Heart right ventricle (tissue), 16 donors: ENCODE data around the gene MB. TPM values are rescaled to one million over a fixed set of nuclear protein-coding genes. Genes with fewer than 3 reads are reported as not detected.

ENCODE experiments used
- ATAC-seq, 8 donors: fragments of 200-7000 bp; cut with Tn5 transposase; one replicate each; pipeline ENCODE4 v1.9.1; 2020; ENCODE audit warnings: mild to moderate bottlenecking in 8 of 8, moderate library complexity in 8 of 8, moderate number of reproducible peaks in 1 of 8
- DNase-seq, 2 donors: peaks; one replicate each; pipeline ENCODE4 v3.0.0-alpha.2; 2020
- H3K27ac ChIP-seq, 10 donors: fragments of 200-600 bp; sonication (generic) in 2 of 10; one replicate each; pipeline versions ENCODE4 v1.5.0 to v1.8.0; 2020 to 2022; ENCODE audit warnings: mild to moderate bottlenecking in 3 of 10
- H3K27me3 ChIP-seq, 7 donors: fragments of 200-600 bp; one replicate each; pipeline ENCODE4 v1.8.0; 2021 to 2022; ENCODE audit warnings: mild to moderate bottlenecking in 2 of 7
- H3K36me3 ChIP-seq, 9 donors: fragments of 200-600 bp; sonication (generic) in 1 of 9; one replicate each; pipeline versions ENCODE4 v1.5.0 to v1.8.0; 2020 to 2022; ENCODE audit warnings: mild to moderate bottlenecking in 2 of 9
- H3K4me1 ChIP-seq, 9 donors: fragments of 200-600 bp; sonication (generic) in 1 of 9; one replicate each; pipeline versions ENCODE4 v1.5.0 to v1.8.0; 2020 to 2022; ENCODE audit warnings: mild to moderate bottlenecking in 4 of 9
- H3K4me3 ChIP-seq, 10 donors: fragments of 200-600 bp; sonication (generic) in 2 of 10; one replicate each; pipeline versions ENCODE4 v1.5.0 to v1.8.0; 2020 to 2022; ENCODE audit warnings: mild to moderate bottlenecking in 7 of 10, moderate library complexity in 2 of 10
- H3K9me3 ChIP-seq, 11 donors: fragments of 200-600 bp in 10 of 11; sonication (generic) in 2 of 11; one replicate each; pipeline versions ENCODE4 v1.5.0 to v1.8.0; 2013 to 2022; ENCODE audit warnings: mild to moderate bottlenecking in 2 of 11, control low read depth in 1 of 11, moderate library complexity in 1 of 11
- WGBS, 2 donors: extraction: QIAGEN DNeasy Blood & Tissue Kit; methylation state at CpG; one replicate each; pipeline ENCODE4 v1.1.7; 2013; ENCODE audit warnings: inconsistent platforms in 1 of 2; 5-methylcytosine and 5-hydroxymethylcytosine counted together
- intact Hi-C, 10 donors: fragments of 100-400 bp; cut with DNase I; formaldehyde crosslinking; loops; one replicate each; pipeline versions ENCODE4 v1.11.1 to v1.14.2; 2022
- polyA plus RNA-seq, 2 donors: library from polyadenylated mRNA; stranded (reverse); fragments of 200-250 nt; gene quantifications; one replicate each; pipeline ENCODE4 v1.2.3, GENCODE V29; 2013
- total RNA-seq, 10 donors: library from RNA; stranded (reverse); fragmentation: NEBNext Ultra II Directional in 3 of 10; extraction: Animal tissue kit (Norgen Biotek cat#: 25700) in 3 of 10; gene quantifications; one replicate each; pipeline versions ENCODE4 v1.2.1 to v1.2.4, GENCODE V29; 2021 to 2023
- TF ChIP-seq, protein P1 (sequence below), 9 donors: fragments of 200-600 bp; sonication (generic) in 2 of 9; IDR thresholded peaks; one replicate each; pipeline versions ENCODE4 v1.5.0 to v1.8.0; 2021 to 2022; ENCODE audit warnings: antibody characterized with exemption in 9 of 9, mild to moderate bottlenecking in 5 of 9, moderate library complexity in 1 of 9
- donor health status: Arrhythmogenic right ventricular cardiomyopathy.
- donor health status: ischemic (EF 13 %, LVEDD 7.1; RV severe dilation, severe dysfunction).
- donor health status: healthy with polysubstance abuse.
- donor health status: DM: no; HTN: yes; CAD: no.
- donor health status: DM: no; HTN: no; CAD: no.
- donor health status: ischemic (EF 25% LVEDD 6.9; RV normal size, moderate dysfunction).
- donor health status: ischemic (EF 25% LVEDD 5.7; RV mildly dilated, moderate dysfunction).
- donor health status: healthy.
- donor health status: DM: yes; HTN: yes; CAD: no.
- donor health status: Ischemic cardiomyopathy.
- donor health status: ischemic (EF 35%, LVEDD 5.7; RV mildly dilated, moderate dysfunction).
- donor health status: nonischemic (EF 11% LVEDD 7.7; RV severe dilation, severe dysfunction).
- donor health status: DM: yes; HTN: yes; CAD: no.
- donor health status: PGD.
- donor health status: ischemic (EF 29% LVEDD 5.4; RV normal size, mild dysfunction).
- donor health status: nonischemic (EF 23%, LVEDD 6.1; RV moderate dilation, normal function).

The MB gene
- total and polyA plus RNA-seq, 12 donors, result 8,931 to 22,407 (median 13,517) TPM

DNA sequence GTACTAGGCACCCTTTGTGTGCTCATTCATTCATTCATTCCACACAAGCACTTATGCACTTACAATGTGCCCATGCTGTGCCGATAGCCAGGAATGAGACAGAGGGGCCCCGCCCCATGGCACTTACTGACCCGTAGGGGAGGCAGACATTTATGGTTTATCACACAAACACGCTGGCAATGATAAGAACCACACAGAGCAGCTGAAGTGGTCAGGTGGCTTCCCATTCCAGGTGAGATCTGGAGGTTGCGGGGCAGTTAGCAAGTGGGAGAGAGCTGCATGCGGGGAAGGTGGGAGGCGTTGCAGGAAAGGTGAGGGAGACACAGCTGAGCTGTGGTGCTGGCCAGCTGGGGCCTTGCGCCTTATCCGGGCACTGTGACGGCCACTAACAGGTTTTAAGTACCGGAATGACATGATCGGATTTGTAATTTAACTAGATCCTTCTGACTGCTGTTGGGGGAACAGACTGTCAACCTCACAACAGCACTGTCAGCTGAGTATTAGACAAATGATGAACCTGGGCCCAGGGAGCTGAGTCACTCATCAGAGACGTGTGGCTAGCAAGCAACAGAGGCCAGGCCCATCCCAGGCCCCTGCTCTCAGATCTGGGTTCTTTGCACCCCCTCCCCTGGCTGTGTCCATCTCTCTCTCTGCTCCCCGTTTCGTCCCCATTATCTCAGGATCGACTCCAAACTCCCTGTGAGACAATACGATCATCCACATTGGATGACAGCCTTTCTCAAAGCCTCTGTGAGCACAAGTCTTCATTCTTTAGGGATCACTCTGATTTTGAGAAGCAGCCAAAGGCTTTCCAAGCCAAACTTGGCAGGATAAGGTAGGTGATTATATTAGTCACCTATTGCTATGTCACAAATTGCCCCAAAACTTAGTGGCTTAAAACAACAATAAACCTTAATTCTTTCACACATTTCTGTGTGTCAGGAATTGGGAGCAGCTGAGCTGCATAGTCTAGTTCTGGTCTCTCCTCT is 48.1 kb downstream of the MB start:
- H3K9me3 ChIP-seq, result no peaks in the 10 kb centered on the region
- no peak overlapping the region for H3K4me3 ChIP-seq
- no peaks in the 10 kb centered on the region for H3K36me3 ChIP-seq
- peak overlapping the region in 1 of 10 donors; percentile 38 for H3K27ac ChIP-seq
- H3K4me1 ChIP-seq, result peaks cover 4 to 56% (median 19%) of the 10 kb centered on the region in 9 donors
- TF ChIP-seq, protein P1, sequence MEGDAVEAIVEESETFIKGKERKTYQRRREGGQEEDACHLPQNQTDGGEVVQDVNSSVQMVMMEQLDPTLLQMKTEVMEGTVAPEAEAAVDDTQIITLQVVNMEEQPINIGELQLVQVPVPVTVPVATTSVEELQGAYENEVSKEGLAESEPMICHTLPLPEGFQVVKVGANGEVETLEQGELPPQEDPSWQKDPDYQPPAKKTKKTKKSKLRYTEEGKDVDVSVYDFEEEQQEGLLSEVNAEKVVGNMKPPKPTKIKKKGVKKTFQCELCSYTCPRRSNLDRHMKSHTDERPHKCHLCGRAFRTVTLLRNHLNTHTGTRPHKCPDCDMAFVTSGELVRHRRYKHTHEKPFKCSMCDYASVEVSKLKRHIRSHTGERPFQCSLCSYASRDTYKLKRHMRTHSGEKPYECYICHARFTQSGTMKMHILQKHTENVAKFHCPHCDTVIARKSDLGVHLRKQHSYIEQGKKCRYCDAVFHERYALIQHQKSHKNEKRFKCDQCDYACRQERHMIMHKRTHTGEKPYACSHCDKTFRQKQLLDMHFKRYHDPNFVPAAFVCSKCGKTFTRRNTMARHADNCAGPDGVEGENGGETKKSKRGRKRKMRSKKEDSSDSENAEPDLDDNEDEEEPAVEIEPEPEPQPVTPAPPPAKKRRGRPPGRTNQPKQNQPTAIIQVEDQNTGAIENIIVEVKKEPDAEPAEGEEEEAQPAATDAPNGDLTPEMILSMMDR (IDR thresholded peaks at IDR 0.05), result no peak
- WGBS, 2 donors, result 66 to 69% methylated on average over 17 of the region's 17 CpGs
- peak in 3 of 8 donors; percentile 19 to 52 (median 31) for ATAC-seq
- peaks cover 0 to 5% (median 0%) of the 10 kb centered on the region in 7 donors for H3K27me3 ChIP-seq
- intact Hi-C loops, result no loop called here
- no peak for DNase-seq

DNA sequence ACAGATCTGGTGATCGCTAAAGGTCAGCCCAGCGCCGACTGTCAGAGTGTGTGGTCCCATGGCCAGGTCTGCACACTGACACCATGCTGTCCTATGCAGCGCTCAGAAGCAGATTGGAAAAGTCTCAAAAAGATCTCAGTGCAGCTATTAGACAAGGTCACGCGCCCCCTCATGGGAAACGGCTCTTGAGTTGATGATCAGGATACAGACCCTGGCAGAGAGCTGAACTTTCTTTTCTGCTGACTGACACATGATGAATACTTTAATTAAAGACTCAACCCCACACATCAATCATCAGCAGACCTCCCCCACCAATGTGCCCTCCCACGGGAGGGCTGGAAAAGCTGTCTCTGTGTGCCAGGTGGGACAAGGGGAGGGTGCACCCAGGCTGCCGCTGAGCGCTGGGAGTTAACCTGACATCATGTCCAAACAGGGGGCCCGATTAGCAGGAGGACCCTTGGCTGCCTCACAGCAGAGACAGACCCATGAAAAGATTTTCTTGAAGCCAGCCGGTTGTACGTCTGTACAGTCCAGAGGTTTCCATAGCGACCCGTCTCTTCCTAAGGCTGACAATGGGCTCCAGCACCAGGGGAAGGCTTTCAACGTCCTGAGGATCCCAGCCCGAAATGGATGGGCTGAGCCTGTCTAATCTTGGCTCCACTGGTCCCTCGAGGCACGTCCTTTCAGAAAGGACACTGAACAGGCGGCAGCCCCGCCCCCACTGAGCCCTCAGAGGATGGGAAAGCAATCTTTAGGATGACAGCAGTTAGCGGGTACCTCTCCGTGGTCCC is 49.6 kb downstream of the MB start:
- TF ChIP-seq, protein P1 (IDR thresholded peaks at IDR 0.05), result no peak
- intact Hi-C loops, result no loop called here
- H3K27me3 ChIP-seq, result peaks cover 0 to 5% (median 0%) of the 10 kb centered on the region in 7 donors
- DNase-seq, result peak; percentile 55 to 67
- H3K9me3 ChIP-seq, result no peaks in the 10 kb centered on the region
- H3K4me3 ChIP-seq, result no peak overlapping the region
- peak; percentile 28 to 75 (median 50) for ATAC-seq
- H3K27ac ChIP-seq, result peak overlapping the region in 2 of 10 donors; percentile 37 to 58
- no peaks in the 10 kb centered on the region for H3K36me3 ChIP-seq
- WGBS, 2 donors, result 56 to 59% methylated on average over 23 of the region's 23 CpGs
- peaks cover 4 to 60% (median 25%) of the 10 kb centered on the region in 9 donors for H3K4me1 ChIP-seq

DNA sequence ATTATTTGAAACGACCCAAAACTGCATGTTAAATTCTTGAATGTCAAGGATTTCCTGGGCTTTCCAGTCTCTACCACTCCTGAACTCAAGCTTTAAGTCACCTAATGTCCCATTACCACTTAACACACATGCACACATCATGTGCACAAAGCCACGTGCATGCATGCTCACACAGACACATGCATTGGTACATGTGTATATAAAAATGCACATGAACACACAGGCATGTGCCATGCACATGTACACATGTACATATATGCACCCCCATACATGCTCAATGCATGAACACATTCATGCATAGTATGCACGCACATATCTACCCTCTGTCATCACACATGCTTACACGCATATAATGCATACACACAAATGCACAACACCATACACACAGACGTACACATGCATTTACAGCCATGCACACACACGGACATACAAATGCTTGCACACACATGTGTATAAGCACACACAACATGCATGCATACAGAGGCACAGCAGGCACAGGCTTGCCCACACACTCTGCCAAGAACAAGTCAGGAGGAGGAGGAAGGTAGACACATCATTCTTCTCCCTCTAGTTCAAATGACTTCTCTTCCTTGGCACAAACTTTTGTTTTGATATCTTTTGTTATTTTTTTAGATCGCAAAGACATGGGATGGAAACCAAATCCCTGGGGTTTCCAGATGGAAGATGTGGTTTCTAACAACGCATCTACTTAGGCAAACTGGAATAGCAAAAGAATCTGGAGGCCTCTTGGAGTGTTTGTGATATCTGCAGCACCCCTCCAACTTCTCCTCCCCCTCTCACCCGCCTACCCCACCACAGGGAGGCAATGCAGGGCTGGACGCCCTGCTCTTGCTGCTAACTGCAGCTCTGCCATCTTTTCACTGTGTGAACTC is 51.9 kb downstream of the MB start:
- intact Hi-C loops, result no loop called here
- ATAC-seq (no peak), DNase-seq (no peak)
- peaks cover 4 to 56% (median 24%) of the 10 kb centered on the region in 9 donors for H3K4me1 ChIP-seq
- peaks cover 0 to 6% (median 0%) of the 10 kb centered on the region in 7 donors for H3K27me3 ChIP-seq
- no peak overlapping the region for H3K4me3 ChIP-seq
- 65 to 72% methylated on average over 10 of the region's 10 CpGs for WGBS, 2 donors
- TF ChIP-seq, protein P1 (IDR thresholded peaks at IDR 0.05), result no peak
- no peaks in the 10 kb centered on the region for H3K36me3 ChIP-seq
- peak overlapping the region in 2 of 10 donors; percentile 25 to 30 for H3K27ac ChIP-seq
- no peaks in the 10 kb centered on the region for H3K9me3 ChIP-seq
